AG04450 (cell line): Measurements from ENCODE around the gene EHBP1. TPM values are rescaled to one million over a fixed set of nuclear protein-coding genes. Genes with fewer than 3 reads are reported as not detected.

ENCODE experiments used
- CTCF ChIA-PET: fragments of 300-600, 350-600 bp; formaldehyde crosslinking; extraction: SDS; loops from one replicate; lab custom pipeline; 2022; ENCODE audit warnings: antibody characterized with exemption, inconsistent platforms; lab: Charles Lee
- POLR2A ChIA-PET: fragments of 350-600 bp; formaldehyde crosslinking; extraction: SDS; loops from one replicate; lab custom pipeline; 2021; ENCODE audit warnings: antibody characterized with exemption, inconsistent platforms; lab: Yijun Ruan, JAX
- DNase-seq: peaks from one replicate; pipeline ENCODE4 v3.0.0-alpha.2; 2011; ENCODE audit warnings: low read depth, low spot score
- H3K27ac ChIP-seq: one replicate; pipeline ENCODE4 v1.5.1; 2012; ENCODE audit warnings: low read depth, low read length, control low read depth
- H3K27me3 ChIP-seq: one replicate; pipeline ENCODE4 v1.6.0; 2012; ENCODE audit warnings: low read length; ENCODE audit not compliant: control insufficient read depth, insufficient read depth
- H3K4me3 ChIP-seq: 2 replicates; pipeline ENCODE4 v1.5.1; 2011; ENCODE audit warnings: mild to moderate bottlenecking, low read depth, low read length, control low read depth
- H3K9me3 ChIP-seq: 2 replicates; pipeline ENCODE4 v1.5.1; 2012; ENCODE audit warnings: low read length; ENCODE audit not compliant: control insufficient read depth, insufficient read depth
- CTCF ChIP-seq: IDR thresholded peaks from 2 replicates; pipeline ENCODE4 v1.5.1; 2011; ENCODE audit warnings: low read depth, low read length, control low read depth, inconsistent platforms
- polyA plus RNA-seq: library from polyadenylated mRNA; depleted of rRNA; stranded (reverse); fragments of >200 nt; gene quantifications from 2 replicates; pipeline ENCODE4 v1.2.3, GENCODE V29; 2011

The EHBP1 gene
- polyA plus RNA-seq, 1 experiment = 68.6 TPM

DNA sequence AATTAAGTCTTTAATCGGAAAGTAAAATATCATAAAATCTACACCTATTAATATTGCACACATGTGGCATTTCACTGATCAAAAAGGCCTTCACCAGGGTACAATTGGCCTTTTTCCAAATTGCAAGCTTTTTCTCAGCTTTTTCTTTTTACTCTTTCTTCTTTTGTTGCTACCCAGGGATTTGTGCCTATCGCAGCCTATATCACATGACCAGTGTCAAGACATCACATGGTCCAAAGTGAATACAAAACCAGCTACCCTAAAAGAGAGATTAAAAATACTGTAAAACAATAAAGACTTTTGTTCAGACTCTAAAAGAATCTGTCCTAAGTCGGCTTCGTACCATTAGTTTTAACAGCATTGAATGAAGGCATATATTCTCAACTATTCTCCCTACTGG, 330.1 kb downstream of the EHBP1 start:
- no peak for DNase-seq
- Histone ChIP-seq H3K9me3 (no peaks in the 10 kb centered on the region), H3K27ac (no peak overlapping the region), H3K4me3 (no peak overlapping the region), H3K27me3 (no peaks in the 10 kb centered on the region)
- TF ChIP-seq CTCF = no peak
- CTCF ChIA-PET = interaction anchor here (0.9 to 1.6 kb wide), 2 partner anchors 154 to 579 kb away, joined by 3 to 5 read pairs; no protein-coding TSS in a partner anchor
- POLR2A ChIA-PET = no interaction called here

GRCh38 chr2:63038034-63038433, 332.5 kb downstream of the EHBP1 start:
- H3K27ac ChIP-seq = no peak overlapping the region
- ChIA-PET POLR2A (no interaction called here), CTCF (no interaction called here)
- no peak for DNase-seq
- no peaks in the 10 kb centered on the region for H3K27me3 ChIP-seq
- TF ChIP-seq CTCF = no peak
- no peak overlapping the region for H3K4me3 ChIP-seq
- H3K9me3 ChIP-seq = no peaks in the 10 kb centered on the region

DNA sequence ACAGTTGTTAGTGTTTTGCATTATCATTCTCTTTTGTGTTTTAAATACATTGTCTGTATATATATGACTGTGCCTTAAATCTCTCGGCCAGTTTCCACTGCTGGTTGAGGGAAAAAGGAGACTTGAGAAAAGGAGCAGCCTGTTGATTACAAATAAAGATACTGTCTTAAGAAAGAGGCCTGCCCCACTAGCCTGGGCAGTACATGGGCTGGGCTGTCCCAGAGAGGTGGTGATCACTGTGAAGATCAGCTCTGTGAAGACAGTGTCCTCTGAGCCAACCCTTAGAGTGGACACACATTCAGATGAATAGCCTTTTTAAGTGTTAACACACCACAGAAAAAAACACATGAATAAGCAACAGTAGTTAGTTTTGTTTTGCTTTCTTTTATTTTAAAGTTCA, 335.1 kb downstream of the EHBP1 start:
- no peak for TF ChIP-seq CTCF
- CTCF ChIA-PET = no interaction called here
- H3K4me3 ChIP-seq = no peak overlapping the region
- H3K27ac ChIP-seq = no peak overlapping the region
- H3K27me3 ChIP-seq = no peaks in the 10 kb centered on the region
- no peak for DNase-seq
- no peaks in the 10 kb centered on the region for H3K9me3 ChIP-seq
- POLR2A ChIA-PET = no interaction called here

GRCh38 chr2:63041592-63041991, 336.1 kb downstream of the EHBP1 start:
- Histone ChIP-seq H3K4me3 (no peak overlapping the region), H3K27ac (no peak overlapping the region), H3K9me3 (no peaks in the 10 kb centered on the region), H3K27me3 (no peaks in the 10 kb centered on the region)
- no peak for DNase-seq
- TF ChIP-seq CTCF = no peak
- CTCF ChIA-PET = interaction anchor here (0.7 kb wide), 1 partner anchor 20 kb away, joined by 3 read pairs; no protein-coding TSS in a partner anchor
- POLR2A ChIA-PET = no interaction called here

GRCh38 chr2:63044362-63045327, 339.1 kb downstream of the EHBP1 start:
- peaks cover 20% of the 10 kb centered on the region for H3K9me3 ChIP-seq
- ChIA-PET POLR2A (no interaction called here), CTCF (interaction anchor here (0.7 kb wide), 1 partner anchor 441 kb away, joined by 5 read pairs; no protein-coding TSS in a partner anchor)
- no peak overlapping the region for H3K27ac ChIP-seq
- peaks cover 29% of the 10 kb centered on the region for H3K27me3 ChIP-seq
- TF ChIP-seq CTCF = no peak
- H3K4me3 ChIP-seq = no peak overlapping the region
- DNase-seq = no peak
